Measurements from ENCODE around the gene RD3L.

The RD3L gene

GRCh38 chr14:103941973-103942736, at the start of gene RD3L:
RD3L (minus strand) TSS chr14:103942529; CDS start chr14:103941695, 834 bp downstream.
- DNase-seq = no peak

DNA sequence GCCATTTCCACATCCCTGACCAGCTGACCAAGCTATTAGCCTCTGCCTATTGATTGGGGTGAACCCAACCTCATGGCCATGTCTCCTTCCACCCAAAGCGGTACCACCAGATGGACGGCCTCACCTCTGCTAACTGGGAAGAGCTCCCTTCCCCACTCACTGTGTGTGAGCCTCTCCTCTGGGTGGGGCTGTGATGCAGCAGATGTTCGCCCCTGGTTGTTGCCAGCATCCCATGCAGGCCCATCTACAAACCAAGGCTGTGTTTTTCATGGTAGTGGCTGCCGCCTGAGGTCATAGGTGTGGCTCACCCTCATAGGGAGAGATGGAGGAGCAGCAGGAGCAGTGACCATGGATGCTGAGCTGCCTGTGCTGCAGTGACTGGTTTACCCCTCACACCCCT, 47.6 kb upstream of the RD3L start:
- DNase-seq = no peak

GRCh38 chr14:103989034-103989433, 46.7 kb upstream of the RD3L start:
- DNase-seq = no peak

DNA sequence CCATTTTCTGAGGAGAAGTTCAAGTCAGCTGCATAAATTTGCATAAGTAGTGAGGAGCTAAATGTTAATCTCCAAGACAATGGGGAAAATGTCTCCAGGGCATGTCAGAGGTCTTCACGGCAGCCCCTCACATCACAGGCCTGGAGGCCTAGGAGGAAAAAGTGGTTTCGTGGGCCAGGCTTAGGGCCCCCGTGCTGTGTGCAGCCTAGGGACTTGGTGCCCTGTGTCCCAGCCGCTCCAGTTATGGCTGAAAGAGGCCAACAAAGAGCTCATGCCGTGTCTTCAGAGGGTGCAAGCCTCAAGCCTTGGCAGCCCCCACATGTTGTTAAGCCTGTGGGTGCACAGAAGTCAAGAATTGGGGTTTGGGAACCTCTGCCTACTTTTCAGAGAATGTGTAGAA, 41.9 kb upstream of the RD3L start:
- DNase-seq = no peak

- DNase-seq = peak; percentile 22
These were observed 38.4 kb upstream of the RD3L start for GRCh38 chr14:103980623-103981238.

DNA sequence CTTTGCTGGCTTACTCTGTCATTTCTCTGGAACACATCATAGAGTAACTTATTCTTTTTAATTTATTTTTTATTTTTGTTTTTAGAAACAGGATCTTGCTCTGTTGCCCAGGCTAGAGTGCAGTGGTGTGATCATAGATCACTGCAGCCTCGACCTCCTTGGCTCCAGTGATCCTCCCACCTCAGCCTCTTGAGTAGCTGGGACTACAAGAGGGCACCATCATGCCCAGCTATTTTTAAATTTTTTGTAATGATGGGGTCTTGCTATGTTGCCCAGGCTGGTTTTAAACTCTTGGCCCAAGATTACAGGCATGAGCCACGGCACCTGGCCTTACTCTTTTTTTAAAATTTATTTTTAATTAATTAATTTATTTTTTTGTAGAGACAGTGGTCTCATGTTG, 32.2 kb upstream of the RD3L start:
- DNase-seq = no peak

GRCh38 chr14:103973354-103973753, 31.0 kb upstream of the RD3L start:
- no peak for DNase-seq

- no peak for DNase-seq
These were observed 27.6 kb upstream of the RD3L start for GRCh38 chr14:103969961-103970360.

DNA sequence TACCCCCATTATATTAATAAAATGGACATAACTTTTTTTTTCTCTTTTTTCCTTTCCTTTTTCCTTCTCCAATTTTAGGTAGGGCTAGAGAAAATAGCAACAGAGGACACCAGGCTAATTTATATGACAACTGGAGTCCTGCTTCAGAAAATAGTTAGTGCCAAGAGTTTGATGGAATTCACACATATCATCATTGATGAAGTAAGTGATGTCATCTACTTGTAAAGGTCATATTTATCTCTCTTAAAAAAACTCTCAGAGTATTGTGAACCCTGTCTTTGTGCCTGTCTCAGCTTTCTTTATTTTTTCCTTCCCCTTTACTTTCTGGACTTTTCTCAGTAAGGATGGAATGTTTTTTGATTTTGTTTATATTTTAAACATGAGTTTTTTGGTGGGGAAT, 24.3 kb upstream of the RD3L start:
- no peak for DNase-seq

DNA sequence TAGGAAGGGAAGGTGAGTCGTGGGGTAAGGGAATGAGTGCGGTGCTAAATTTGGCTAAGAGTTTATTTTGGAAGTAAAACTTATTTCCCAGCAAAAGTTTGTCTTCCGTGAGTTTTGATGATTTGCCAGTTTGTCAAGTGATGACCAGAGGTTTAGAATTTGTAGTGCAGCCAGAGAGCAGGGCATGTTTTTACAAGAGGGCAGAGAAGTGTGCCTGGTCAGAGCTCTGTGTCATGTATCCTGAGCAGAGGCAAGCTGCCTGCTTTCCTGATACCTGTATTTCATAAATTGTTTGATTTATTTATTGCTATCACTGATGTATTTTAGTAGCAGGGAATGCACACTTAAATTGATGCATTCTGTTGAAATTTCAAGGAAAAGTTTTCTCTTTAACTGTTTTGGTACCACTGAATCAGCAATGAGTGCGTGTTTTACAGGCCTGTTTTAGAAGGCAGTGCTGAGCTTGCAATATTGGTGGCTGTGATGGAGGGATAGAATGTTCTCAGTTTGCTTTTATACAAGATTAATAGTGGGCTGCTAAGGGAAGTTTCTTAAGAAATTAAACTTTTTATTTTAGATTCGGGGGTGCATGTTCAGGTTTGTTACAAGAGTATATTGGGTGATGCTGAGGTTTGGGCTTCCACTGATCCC, 19.7 kb upstream of the RD3L start:
- DNase-seq = no peak

DNA sequence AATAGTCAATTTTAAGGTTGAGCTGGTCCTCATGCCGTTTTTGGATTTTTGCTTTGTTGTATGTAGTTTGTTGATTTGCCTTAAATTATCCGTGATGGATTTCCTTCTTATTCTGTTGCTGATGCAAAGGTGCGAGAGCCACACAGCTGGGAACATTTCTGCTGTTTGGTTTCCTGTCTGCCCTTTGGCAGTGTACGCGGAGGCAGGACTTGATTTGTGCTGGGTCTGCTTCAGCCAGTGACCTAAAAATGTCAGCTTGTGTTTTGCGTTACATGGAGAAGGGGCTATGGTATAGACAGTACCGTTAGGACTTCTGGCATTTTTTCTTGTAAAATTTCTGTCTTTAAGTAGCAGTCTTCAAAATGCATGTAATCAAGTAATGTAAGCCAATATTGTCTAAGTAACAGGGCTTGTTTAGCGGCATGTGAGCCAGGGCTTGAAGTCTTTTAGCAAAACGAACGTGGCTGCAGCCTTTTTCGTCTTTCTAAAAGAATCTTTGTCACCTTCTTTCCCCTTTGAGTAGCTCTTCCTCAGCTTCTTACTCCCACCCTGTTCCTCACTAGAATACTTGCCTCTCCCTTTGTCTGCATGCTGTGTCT, 18.2 kb upstream of the RD3L start:
- DNase-seq = no peak

- no peak for DNase-seq
These were observed 6.9 kb upstream of the RD3L start for GRCh38 chr14:103949131-103949790.

- DNase-seq = no peak
These were observed 6.1 kb upstream of the RD3L start for GRCh38 chr14:103948442-103948841.

GRCh38 chr14:103946975-103947374, 4.6 kb upstream of the RD3L start:
- no peak for DNase-seq

DNA sequence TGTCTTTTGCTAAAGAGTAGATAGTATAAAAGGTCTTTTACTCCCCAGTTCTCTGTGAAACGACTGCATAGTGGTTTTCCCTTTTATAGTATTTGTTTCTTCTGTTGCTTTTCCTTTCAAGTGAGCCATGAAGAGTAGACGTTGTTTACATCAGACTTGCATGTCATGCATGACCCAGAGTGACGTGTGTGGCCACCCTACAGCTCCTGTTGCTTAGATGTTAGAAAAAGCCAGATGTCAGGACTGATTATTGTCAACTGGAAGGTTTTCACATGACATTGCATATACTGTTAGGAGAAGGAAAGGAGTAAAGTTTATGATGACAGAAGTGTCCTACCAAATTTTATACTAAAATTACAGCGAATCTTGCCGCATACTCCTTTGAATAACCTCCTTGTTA, 1.3 kb upstream of the RD3L start:
- DNase-seq = no peak

GRCh38 chr14:103941462-103941861, 867 bp downstream of the RD3L start:
- no peak for DNase-seq

DNA sequence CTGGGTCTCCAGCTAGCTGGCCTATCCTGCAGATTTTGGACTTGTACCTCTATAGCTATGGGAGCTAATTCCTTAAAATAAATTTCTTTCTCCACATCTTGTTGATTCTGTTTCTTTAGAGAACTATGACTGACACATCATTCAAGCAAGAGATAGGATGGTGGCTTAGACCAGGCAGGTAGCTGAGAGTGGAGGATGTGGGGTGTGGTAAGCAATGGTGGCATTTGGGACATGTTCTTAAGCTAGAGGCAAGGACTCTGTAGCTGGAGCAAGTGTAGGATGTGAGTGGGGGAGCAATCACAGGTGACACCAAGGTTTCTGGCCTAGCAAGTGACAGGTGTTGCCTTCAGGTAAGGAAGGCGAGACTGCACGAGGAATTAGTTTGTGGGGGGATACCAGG, 7.2 kb downstream of the RD3L start:
- DNase-seq = no peak

DNA sequence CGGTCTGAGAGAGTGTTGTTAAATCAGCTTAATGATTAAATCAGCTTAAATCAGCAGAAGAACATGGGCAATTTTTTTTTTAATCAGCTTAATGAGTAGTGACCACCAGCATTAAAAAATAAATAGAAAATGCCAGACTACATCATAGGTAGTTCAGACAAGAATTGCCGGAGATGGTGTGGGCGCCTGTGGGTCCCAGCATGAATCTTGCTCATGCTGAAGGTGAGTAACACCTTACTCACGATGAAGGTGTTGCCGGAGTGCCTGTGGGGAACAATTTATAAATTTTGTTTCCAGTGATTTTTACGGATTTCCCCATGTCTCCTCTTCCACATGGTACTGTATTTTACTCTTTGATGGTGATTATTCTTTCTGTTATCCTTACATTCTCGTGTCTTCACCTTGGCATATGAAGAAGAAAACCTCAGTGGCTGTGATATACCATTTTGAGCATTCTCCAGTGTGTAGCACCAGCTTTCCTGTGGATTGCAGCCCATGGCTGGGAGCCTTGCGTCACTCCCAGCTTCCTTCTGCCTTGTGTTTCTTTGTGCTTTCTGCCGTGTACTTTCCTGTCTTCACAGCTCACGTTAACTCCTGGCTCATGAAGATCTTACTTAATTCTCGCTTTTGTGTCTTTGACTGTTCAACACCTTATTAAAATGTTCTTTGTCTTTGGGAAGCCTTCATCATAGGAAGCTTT, 9.4 kb downstream of the RD3L start:
- no peak for DNase-seq

DNA sequence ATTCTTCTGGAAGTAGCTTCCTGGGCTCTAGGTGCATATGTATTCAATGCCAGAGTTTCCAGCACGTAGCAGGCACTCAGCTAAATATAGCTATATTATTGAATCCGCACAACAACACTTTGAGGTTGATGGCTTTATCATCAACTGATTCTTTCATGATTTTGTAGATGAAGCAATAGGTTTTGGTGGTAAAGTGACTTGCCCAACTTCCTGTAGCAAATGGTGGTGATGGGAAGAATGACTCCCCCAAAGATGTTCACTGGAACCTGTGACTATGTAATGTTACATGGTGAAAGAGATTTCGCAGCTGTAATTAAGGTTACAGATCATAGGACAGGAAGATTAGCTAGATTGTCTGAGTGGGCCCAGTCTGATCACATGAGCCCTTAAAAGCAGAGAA, 10.9 kb downstream of the RD3L start:
- DNase-seq = no peak

GRCh38 chr14:103930051-103930604, 12.2 kb downstream of the RD3L start:
- DNase-seq = no peak

DNA sequence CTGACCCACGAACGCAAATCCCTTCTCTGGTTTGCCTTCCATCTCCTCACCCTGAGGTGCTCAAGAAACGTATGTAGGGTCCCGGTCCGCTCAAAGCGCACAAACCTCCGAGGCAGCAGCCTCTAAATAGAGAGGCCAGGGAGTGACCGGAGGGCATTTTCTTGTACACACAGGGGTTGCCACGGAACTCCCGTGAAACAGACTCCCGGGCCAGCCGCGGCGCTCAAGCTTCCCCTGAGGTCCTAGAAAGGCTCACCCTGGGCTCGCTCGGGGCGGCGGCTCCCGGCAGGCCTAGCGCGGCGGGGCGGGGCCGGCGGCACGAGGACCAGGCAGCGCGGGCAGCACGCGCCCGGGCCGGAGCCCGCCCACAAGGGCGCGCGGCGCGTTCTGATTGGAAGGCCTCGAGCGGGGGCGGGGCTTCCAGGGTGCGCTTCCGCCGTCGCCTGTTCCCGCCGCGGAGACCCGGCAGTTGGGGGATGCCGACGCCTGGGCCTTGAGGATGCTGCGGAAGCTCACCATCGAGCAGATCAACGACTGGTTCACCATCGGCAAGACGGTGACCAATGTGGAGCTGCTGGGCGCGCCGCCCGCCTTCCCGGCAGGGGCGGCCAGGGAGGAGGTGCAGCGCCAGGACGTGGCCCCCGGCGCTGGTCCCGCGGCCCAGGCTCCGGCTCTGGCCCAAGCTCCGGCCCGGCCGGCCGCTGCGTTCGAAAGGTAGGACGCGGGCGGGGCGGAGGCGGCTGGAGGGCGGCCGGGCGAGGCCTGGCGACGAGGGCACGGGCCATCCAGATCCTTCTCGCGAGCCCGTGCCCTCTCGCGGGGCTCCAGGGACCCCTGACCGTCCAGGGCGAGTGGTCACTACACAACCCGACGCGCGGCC, 14.1 kb downstream of the RD3L start, which contains the start of gene TDRD9:
Gene TDRD9, plus strand, starts transcription at position 446 of the 880 bp plus-strand sequence. Its CDS starts 54 bp downstream, at position 500.
- no peak for DNase-seq
